Measurements from ENCODE around the gene TRDN.

TRDN gene, protein sequence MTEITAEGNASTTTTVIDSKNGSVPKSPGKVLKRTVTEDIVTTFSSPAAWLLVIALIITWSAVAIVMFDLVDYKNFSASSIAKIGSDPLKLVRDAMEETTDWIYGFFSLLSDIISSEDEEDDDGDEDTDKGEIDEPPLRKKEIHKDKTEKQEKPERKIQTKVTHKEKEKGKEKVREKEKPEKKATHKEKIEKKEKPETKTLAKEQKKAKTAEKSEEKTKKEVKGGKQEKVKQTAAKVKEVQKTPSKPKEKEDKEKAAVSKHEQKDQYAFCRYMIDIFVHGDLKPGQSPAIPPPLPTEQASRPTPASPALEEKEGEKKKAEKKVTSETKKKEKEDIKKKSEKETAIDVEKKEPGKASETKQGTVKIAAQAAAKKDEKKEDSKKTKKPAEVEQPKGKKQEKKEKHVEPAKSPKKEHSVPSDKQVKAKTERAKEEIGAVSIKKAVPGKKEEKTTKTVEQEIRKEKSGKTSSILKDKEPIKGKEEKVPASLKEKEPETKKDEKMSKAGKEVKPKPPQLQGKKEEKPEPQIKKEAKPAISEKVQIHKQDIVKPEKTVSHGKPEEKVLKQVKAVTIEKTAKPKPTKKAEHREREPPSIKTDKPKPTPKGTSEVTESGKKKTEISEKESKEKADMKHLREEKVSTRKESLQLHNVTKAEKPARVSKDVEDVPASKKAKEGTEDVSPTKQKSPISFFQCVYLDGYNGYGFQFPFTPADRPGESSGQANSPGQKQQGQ

DNA sequence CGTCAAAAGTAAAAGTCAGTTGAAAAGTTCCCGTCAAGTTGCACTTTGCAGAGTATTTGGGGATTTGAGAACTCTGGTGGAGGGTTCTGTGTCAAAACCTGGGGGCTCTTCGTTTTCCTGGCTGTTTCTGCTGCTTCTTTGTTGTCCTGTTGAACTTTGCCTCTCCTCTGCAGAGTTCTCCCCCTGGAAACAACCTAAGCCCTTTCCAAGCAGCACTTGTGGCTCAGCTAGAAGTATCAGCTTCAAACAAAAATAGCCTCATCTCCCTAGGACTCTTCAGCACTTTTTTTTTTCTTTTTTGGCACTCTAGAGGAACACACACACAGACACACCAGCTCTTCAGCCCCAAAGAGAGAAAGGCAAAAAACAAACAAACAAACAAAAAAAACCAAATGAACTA lies at the start of gene TRDN:
TRDN (minus strand) TSS at position 169 of the 400 bp plus-strand sequence. CDS start 175 bp downstream, outside the sequence.
- DNase-seq (ENCODE audit: low spot score): no peak

- DNase-seq (ENCODE audit: low spot score): no peak
These were observed 45.3 kb upstream of the TRDN start for GRCh38 chr6:123681957-123682462.

DNA sequence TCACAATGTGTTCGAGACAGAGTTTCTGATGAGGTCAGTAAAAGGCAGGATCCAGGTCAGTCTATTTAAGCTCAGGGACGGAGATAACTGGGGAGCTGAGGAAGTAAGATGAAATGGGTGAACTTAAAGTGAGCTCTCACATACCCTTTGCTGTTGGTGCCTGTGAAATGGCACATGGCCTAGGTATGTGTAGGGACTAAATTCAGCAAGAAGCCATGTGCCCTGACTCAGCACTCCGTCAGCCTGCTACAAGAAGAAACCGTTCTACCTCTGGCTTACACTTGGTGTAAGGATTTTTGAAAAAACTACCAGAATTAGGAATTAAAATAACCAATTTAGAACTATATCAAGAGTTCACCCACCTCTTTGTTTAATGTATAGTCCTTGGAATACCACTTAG lies 41.1 kb upstream of the TRDN start:
- DNase-seq (ENCODE audit: low spot score): no peak

- DNase-seq (ENCODE audit: low spot score): no peak
These were observed 40.0 kb upstream of the TRDN start for GRCh38 chr6:123676793-123677192.

- DNase-seq (ENCODE audit: low spot score): no peak
These were observed 32.3 kb upstream of the TRDN start for GRCh38 chr6:123668965-123669591.

DNA sequence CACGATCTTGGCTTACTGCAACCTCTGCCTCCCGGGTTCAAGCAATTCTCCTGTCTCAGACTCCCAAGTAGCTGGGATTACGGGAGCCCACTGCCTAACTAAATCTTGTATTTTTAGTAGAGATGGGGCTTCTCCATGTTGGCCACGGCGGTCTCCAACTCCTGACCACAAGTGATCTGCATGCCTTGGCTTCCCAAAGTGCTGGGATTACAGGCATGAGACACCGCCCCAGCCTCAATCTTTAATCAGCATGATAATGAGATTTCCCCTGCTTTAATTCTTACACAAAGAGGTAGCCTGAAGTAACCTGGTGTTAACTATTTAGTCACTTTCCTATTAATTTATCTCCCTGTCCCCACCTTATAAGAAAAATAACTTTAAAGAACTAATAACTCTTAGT lies 31.3 kb upstream of the TRDN start:
- DNase-seq (ENCODE audit: low spot score): no peak

GRCh38 chr6:123663436-123663835 lies 26.7 kb upstream of the TRDN start:
- DNase-seq (ENCODE audit: low spot score): no peak

GRCh38 chr6:123662757-123663156 lies 26.0 kb upstream of the TRDN start:
- no peak for DNase-seq (ENCODE audit: low spot score)

- DNase-seq (ENCODE audit: low spot score): no peak
These were observed 24.5 kb upstream of the TRDN start for GRCh38 chr6:123661105-123661891.

GRCh38 chr6:123659960-123660748 lies 23.4 kb upstream of the TRDN start:
- DNase-seq (ENCODE audit: low spot score): no peak

DNA sequence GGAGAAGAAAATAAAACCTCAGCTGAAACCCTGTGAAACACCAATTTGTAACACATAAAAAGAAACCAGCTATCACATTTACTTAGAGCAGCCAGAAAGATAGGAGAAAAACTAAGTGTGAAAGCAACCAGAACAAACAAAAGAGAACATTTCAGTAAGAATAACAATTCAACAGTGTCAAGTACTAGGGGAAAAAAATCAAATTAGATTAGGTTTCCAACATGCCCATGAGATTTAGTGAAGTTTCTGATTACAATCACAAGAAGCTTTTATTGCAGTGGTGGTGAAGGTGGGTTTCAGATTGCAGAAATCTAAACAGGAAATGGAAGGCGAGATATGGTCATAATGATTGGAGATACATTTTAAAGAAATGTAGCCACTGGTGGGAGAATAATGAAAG lies 22.1 kb upstream of the TRDN start:
- no peak for DNase-seq (ENCODE audit: low spot score)

DNA sequence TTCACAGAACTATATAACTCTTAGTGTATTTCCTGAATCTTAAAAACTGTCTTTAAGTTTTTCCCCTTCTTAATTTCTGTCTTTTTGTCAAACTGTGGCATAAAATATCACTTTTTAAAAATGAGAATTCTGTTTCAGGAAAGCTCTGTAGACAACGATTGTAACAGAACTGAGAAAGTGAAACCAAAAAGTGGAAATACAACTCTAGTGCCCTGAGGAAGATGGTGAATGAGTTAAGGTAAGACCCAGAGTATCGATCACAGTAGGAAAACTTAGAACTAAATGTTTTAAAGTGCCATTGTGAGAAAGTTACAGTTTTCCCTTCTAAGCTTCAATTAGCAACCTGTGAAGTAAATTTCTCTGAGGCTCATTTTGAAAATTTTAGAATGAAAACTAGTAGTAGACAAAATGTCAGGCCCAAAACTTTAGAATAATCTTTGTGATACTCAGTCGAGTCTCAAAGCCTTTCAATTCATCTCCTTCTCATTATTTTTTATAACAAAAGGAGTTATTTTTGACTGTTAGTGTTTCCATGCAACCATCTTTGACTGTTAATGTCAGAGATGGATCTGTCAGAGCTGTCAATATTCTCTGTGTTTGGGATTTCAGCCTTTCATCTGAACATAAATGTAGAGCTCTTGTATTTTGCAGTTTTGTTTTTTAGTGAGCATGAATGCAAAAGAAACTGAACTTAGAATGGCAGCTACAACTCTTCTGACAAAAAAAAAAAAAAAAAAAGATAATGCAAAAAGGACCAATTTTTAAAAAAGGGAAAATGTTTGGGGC lies 19.0 kb upstream of the TRDN start:
- DNase-seq (ENCODE audit: low spot score): no peak

DNA sequence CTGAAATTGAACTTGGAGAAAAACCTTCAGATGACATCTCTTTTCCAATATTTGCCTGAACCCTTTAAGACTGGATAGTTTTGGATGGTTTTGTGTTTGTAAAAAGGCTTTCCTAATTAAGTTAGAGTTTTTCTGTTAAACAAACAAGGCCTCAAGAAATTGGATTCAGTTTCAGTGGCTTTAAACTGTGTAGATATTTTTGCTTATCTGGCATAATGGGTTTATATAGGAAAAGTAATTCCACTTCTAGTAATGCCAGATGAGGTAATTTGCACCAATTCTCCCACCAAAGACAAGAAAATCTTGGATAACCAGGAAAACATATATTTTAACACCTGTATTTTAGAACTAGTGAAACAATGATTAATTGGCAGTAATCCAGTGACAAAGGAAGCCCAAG lies 12.0 kb upstream of the TRDN start:
- no peak for DNase-seq (ENCODE audit: low spot score)

DNA sequence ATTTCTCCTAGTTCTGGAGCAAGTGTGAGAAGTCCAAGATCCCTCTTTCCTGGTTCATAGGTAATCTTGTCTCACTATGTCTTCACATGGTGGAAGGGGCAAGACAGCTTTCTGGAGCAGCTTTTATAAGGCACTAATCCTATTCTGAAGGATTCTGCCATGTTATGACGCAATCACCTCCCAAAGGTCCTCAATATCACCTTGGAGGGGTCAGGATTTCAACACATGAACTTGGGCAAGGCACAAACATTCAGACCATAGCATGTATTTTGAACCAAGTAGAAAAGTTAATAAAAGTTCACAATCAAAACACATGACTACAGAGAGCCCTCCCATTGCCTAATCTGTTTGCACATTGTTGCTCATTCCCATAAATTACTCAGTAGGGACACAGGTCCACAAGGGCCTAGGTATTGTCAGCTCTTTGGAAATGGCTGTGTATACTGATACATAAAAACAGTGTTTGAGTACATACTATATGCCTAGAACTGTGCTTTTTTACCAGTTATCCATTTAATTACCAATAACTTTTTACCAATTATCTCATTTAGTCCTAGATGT lies 11.3 kb upstream of the TRDN start:
- DNase-seq (ENCODE audit: low spot score): no peak

GRCh38 chr6:123641497-123641896 lies 4.7 kb upstream of the TRDN start:
- no peak for DNase-seq (ENCODE audit: low spot score)

DNA sequence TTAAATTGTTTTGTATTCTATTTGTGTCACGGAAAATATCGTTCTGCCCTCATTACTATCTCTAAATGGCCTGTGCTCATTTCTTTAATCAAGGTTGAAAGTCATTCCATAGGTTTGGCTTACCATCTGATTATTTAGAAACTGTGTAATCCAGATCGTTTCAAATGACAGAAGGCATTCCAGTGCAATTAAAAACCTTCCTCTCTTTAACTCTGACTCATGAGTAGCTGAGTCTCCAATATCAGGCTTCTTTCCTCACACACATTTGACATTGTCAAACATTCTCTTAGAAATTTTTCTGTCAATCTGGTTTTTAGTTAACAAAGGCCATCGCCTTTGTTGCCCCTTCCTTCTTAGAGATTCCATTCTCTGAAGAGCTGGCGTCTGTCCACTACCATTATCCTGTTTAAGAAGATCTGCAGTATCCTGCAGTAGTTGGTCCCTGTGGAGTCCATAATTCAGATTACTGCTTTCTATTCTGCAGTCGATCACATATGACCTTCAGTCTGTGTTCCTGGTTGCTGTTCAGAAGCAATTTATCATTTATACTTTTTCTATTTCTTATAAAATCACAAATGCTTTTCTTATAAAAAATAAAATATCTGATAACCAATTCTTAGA lies 3.9 kb upstream of the TRDN start:
- no peak for DNase-seq (ENCODE audit: low spot score)

- no peak for DNase-seq (ENCODE audit: low spot score)
These were observed 2.1 kb upstream of the TRDN start for GRCh38 chr6:123638865-123639264.

GRCh38 chr6:123636282-123636681 lies 468 bp downstream of the TRDN start:
- no peak for DNase-seq (ENCODE audit: low spot score)

DNA sequence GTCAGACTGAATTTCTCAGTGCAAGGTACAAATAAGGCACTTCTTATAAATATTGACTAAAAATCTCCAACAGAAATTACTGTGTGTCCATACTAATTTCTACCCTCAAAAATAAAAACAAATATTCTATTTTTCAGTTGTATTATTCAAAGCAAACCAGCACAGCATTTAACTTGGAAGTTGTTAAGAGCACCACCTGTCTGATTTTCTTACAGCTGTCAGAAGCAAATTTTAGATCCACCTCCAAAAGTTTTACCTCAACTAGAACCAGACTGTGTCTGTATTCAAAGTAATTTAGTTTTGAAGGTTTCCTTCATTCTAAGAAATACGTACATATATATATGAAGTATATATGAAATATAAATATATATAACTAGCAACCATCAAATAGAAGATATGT lies 1.2 kb downstream of the TRDN start:
- no peak for DNase-seq (ENCODE audit: low spot score)

DNA sequence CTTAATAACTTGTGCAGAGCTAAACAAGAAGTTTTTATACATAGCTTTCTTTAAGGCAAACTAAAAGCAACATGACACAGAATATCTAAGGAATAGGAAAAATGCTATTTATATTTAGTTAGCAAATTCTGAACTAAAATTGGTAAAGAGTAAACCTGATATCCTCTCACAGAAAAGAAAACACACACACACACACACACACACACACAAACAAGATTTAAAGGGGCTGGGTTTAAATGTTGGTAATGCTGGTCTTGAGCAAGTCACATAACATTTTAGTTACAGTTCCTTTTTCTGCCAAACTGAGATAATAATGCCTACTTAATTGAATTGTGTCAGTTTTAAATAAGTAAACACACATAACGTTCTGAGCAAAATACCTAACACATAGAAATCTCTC lies 1.6 kb downstream of the TRDN start:
- no peak for DNase-seq (ENCODE audit: low spot score)
